NB4 (cell line): ENCODE measurements around the gene TMEM135.

Source experiments
- TF ChIP-seq, protein P1 (sequence below): IDR thresholded peaks from one replicate; pipeline ENCODE4 v1.5.1; 2012; ENCODE audit warnings: low read depth, low read length
- TF ChIP-seq, protein P2 (sequence below): IDR thresholded peaks from 2 replicates; pipeline ENCODE4 v1.6.1; 2011; ENCODE audit warnings: low read depth, low read length

DNA sequence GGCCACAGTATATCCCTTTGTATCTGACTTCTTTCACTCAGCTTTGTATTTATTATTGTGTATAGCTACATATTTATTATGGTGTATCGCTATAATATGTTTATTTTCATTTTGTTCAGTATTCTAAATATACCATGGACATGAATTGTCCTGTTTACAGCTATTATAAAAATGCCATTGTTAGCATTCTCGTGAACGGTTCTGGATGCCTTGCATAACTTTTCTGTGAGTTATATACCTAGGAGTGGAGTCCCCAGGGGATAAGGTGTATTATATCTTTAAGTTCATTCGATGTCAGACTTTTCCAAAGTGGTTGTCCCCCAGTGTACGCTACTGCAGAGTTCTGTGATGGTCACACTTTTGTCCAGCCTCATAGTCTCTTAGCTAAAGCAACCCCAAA, 301.7 kb downstream of the TMEM135 start:
- TF ChIP-seq, protein P1, sequence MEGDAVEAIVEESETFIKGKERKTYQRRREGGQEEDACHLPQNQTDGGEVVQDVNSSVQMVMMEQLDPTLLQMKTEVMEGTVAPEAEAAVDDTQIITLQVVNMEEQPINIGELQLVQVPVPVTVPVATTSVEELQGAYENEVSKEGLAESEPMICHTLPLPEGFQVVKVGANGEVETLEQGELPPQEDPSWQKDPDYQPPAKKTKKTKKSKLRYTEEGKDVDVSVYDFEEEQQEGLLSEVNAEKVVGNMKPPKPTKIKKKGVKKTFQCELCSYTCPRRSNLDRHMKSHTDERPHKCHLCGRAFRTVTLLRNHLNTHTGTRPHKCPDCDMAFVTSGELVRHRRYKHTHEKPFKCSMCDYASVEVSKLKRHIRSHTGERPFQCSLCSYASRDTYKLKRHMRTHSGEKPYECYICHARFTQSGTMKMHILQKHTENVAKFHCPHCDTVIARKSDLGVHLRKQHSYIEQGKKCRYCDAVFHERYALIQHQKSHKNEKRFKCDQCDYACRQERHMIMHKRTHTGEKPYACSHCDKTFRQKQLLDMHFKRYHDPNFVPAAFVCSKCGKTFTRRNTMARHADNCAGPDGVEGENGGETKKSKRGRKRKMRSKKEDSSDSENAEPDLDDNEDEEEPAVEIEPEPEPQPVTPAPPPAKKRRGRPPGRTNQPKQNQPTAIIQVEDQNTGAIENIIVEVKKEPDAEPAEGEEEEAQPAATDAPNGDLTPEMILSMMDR, result no peak
- TF ChIP-seq, protein P2, sequence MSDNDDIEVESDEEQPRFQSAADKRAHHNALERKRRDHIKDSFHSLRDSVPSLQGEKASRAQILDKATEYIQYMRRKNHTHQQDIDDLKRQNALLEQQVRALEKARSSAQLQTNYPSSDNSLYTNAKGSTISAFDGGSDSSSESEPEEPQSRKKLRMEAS, result no peak
